OCI-LY7 (cell line): Measurements from ENCODE around the gene FRMD3.

Experiments
- CTCF ChIP-seq: fragments of 200-600 bp; sonication (generic); conservative IDR thresholded peaks from 2 replicates; pipeline ENCODE4 v1.5.1; 2014; ENCODE audit warnings: mild to moderate bottlenecking, antibody characterized with exemption, low read length, moderate library complexity, mixed read lengths
- EZH2phosphoT487 ChIP-seq: fragments of 200-600 bp; sonication (generic); IDR thresholded peaks from 2 replicates; pipeline ENCODE4 v1.6.1; 2018; ENCODE audit warnings: low read depth, borderline replicate concordance, mild to moderate bottlenecking, mixed run types, antibody characterized with exemption, low read length, moderate library complexity, mixed read lengths

- TF ChIP-seq CTCF (no peak), EZH2phosphoT487 (no peak)
These were observed 299.1 kb downstream of the FRMD3 start for GRCh38 chr9:83238871-83239640.
